Stomach (tissue), 9 donors: Measurements from ENCODE around the gene KIF6. TPM values are rescaled to one million over a fixed set of nuclear protein-coding genes. Genes with fewer than 3 reads are reported as not detected.

Source experiments
- DNase-seq, 2 donors: peaks; one replicate each; pipeline versions ENCODE4 v3.0.0 to v3.0.0-alpha.2; 2013 to 2019
- H3K27ac ChIP-seq, 5 donors: fragments of 200-600 bp in 4 of 5; sonication (generic) in 4 of 5; one replicate each; pipeline ENCODE4 v1.5.1; 2013 to 2019; ENCODE audit warnings: mild to moderate bottlenecking in 1 of 5, moderate library complexity in 1 of 5
- H3K27me3 ChIP-seq, 3 donors: fragments of 200-600 bp; sonication (generic); one replicate each; pipeline ENCODE4 v1.5.1; 2017 to 2019; ENCODE audit warnings: mixed run types in 1 of 3
- H3K36me3 ChIP-seq, 4 donors: fragments of 200-600 bp; sonication (generic); 1 replicate in 3 of 4; 2 replicates in 1 of 4; pipeline ENCODE4 v1.5.1; 2016 to 2019
- H3K4me1 ChIP-seq, 4 donors: fragments of 200-600 bp; sonication (generic); one replicate each; pipeline ENCODE4 v1.5.1; 2016 to 2019
- H3K4me3 ChIP-seq, 4 donors: fragments of 200-600 bp; sonication (generic) in 3 of 4; one replicate each; pipeline ENCODE4 v1.5.1; 2016 to 2019; ENCODE audit warnings: mild to moderate bottlenecking in 1 of 4
- H3K9me3 ChIP-seq, 4 donors: fragments of 200-600 bp; sonication (generic); one replicate each; pipeline ENCODE4 v1.5.1; 2016 to 2019
- EP300 ChIP-seq: sonication (generic); formaldehyde crosslinking; IDR thresholded peaks from one replicate; pipeline ENCODE4 v1.6.1; 2017; ENCODE audit warnings: antibody characterized with exemption
- POLR2A ChIP-seq, 4 donors: fragments of 450-650 bp; IDR thresholded peaks; one replicate each; pipeline ENCODE4 v1.6.1; 2016; ENCODE audit warnings: antibody characterized with exemption in 4 of 4, control low read depth in 2 of 4, mild to moderate bottlenecking in 1 of 4, moderate library complexity in 1 of 4
- POLR2AphosphoS5 ChIP-seq, 3 donors: sonication (generic); formaldehyde crosslinking; IDR thresholded peaks; one replicate each; pipeline ENCODE4 v1.6.1; 2016; ENCODE audit warnings: antibody characterized with exemption in 3 of 3
- WGBS, 5 donors: extraction: QIAGEN DNeasy Blood & Tissue Kit in 3 of 5; methylation state at CpG; one replicate each; pipeline versions ENCODE4 v1.1.5 to v1.1.7; 2013 to 2018; 5-methylcytosine and 5-hydroxymethylcytosine counted together
- intact Hi-C: fragments of 100-400 bp; cut with DNase I; formaldehyde crosslinking; loops from one replicate; pipeline ENCODE4 v1.15.1; 2023; ENCODE audit warnings: low total_unique reads
- polyA plus RNA-seq, 3 donors: library from polyadenylated mRNA; stranded (reverse); fragments of 200-250 nt; gene quantifications; one replicate each; pipeline ENCODE4 v1.2.3, GENCODE V29; 2013
- total RNA-seq, 5 donors: library from RNA; depleted of rRNA; stranded (reverse); fragments of >200 nt; gene quantifications; one replicate each; pipeline versions ENCODE4 v1.1.0 to v1.2.3, GENCODE V29; 2014 to 2016
- TF ChIP-seq, protein P1 (sequence below), 7 experiments: fragments of 450-650 bp in 4 of 7; fragments of 200-600 bp in 3 of 7; sonication (generic) in 3 of 7; IDR thresholded peaks; one replicate each; pipeline ENCODE4 v1.5.1; 2016 to 2019; ENCODE audit warnings: antibody characterized with exemption in 7 of 7, control low read depth in 2 of 7, mild to moderate bottlenecking in 1 of 7
- donor health status: healthy with polysubstance abuse.
- donor health status: Bipolar disorder and iron deficiency.
- donor health status: healthy.

Gene KIF6
- total and polyA plus RNA-seq, 8 donors, result 0.25 to 9.8 (median 0.37) TPM; not detected in 3

DNA sequence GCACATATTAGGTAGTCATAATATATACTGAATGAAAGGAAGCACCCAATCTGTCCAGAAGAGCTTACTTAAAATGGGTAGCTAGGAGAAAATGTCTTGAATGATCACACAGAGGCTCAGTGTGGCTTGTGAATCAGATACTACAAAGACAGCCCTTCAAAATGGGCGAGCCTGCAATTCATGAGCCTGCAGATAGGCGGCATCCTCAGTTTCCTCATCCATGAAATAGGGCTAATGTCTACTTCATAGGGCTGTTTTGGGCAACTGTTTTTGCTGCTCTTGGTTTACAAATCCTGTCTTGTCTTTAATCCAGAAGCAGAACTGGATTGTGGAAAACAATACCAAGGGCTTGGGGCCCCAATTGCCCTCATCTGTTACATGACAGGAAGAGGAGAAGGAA, 273.4 kb downstream of the KIF6 start:
- TF ChIP-seq EP300, result no peak
- no peak for TF ChIP-seq POLR2A (IDR thresholded peaks at IDR 0.05)
- TF ChIP-seq, protein P1, sequence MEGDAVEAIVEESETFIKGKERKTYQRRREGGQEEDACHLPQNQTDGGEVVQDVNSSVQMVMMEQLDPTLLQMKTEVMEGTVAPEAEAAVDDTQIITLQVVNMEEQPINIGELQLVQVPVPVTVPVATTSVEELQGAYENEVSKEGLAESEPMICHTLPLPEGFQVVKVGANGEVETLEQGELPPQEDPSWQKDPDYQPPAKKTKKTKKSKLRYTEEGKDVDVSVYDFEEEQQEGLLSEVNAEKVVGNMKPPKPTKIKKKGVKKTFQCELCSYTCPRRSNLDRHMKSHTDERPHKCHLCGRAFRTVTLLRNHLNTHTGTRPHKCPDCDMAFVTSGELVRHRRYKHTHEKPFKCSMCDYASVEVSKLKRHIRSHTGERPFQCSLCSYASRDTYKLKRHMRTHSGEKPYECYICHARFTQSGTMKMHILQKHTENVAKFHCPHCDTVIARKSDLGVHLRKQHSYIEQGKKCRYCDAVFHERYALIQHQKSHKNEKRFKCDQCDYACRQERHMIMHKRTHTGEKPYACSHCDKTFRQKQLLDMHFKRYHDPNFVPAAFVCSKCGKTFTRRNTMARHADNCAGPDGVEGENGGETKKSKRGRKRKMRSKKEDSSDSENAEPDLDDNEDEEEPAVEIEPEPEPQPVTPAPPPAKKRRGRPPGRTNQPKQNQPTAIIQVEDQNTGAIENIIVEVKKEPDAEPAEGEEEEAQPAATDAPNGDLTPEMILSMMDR (IDR thresholded peaks at IDR 0.05), result peak in 1 of 7 experiments; percentile 7
- Histone ChIP-seq H3K9me3 (peaks cover 0 to 10% (median 4%) of the 10 kb centered on the region in 4 donors), H3K27me3 (no peaks in the 10 kb centered on the region), H3K27ac (no peak overlapping the region), H3K4me1 (no peaks in the 10 kb centered on the region), H3K36me3 (no peaks in the 10 kb centered on the region), H3K4me3 (no peak overlapping the region)
- 56 to 78% (median 72%) methylated on average over 2 of the region's 2 CpGs for WGBS, 5 donors
- no peak for DNase-seq
- intact Hi-C loops, result no loop called here

DNA sequence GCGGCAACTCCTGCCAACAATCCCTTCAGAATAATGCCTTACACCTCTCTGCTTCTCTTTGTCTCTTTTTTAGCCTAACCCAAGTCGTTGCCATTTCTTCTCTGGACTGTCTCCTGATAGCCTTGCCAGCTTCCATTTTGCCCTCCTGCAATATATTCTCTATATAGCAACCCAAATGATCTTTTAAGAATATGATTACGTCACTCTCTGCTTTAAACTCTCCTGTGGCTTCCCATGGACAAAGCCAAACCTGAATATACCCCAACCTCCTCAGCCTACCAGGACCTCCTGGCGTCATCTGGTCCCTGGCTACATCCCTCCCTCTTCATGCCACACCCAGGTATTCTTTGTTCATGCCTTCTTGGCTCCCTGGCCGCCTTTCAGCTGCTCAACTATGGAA, 276.2 kb downstream of the KIF6 start:
- no peak overlapping the region for H3K27ac ChIP-seq
- no peak overlapping the region for H3K4me3 ChIP-seq
- 60 to 80% (median 74%) methylated on average over 5 of the region's 5 CpGs for WGBS, 5 donors
- no peaks in the 10 kb centered on the region for H3K27me3 ChIP-seq
- intact Hi-C loops, result no loop called here
- H3K9me3 ChIP-seq, result peaks cover 0 to 9% (median 3%) of the 10 kb centered on the region in 4 donors
- no peaks in the 10 kb centered on the region for H3K36me3 ChIP-seq
- TF ChIP-seq POLR2A (IDR thresholded peaks at IDR 0.05) (no peak), EP300 (no peak), POLR2AphosphoS5 (IDR thresholded peaks at IDR 0.05) (no peak)
- TF ChIP-seq, protein P1 (IDR thresholded peaks at IDR 0.05), result no peak
- DNase-seq, result no peak
- no peaks in the 10 kb centered on the region for H3K4me1 ChIP-seq

DNA sequence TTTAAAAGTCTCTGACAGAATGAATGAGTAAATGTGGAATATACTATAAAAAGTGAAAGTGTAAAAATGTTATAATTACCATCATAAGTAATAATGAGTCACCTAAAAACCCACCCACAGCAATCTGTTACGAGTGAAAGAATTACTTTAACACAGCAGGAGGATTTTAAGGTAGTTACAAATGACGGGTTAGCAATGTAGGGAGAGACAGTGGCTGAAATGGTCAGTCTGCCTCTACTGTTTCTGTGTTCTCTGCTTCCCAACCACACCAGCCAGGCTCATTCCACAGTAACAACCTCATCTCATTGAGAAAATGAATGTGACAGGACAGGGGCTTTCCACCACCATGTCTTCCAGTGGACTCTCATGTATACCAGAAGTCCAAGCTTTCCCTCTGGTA, 278.3 kb downstream of the KIF6 start:
- Histone ChIP-seq H3K9me3 (no peaks in the 10 kb centered on the region), H3K36me3 (no peaks in the 10 kb centered on the region), H3K4me1 (no peaks in the 10 kb centered on the region), H3K27ac (no peak overlapping the region), H3K27me3 (no peaks in the 10 kb centered on the region), H3K4me3 (no peak overlapping the region)
- DNase-seq, result no peak
- WGBS, 5 donors, result 69 to 86% (median 79%) methylated on average over 2 of the region's 2 CpGs
- intact Hi-C loops, result no loop called here
- TF ChIP-seq POLR2A (IDR thresholded peaks at IDR 0.05), result no peak
- no peak for TF ChIP-seq POLR2AphosphoS5 (IDR thresholded peaks at IDR 0.05)
- no peak for TF ChIP-seq EP300
- TF ChIP-seq, protein P1 (IDR thresholded peaks at IDR 0.05), result no peak

DNA sequence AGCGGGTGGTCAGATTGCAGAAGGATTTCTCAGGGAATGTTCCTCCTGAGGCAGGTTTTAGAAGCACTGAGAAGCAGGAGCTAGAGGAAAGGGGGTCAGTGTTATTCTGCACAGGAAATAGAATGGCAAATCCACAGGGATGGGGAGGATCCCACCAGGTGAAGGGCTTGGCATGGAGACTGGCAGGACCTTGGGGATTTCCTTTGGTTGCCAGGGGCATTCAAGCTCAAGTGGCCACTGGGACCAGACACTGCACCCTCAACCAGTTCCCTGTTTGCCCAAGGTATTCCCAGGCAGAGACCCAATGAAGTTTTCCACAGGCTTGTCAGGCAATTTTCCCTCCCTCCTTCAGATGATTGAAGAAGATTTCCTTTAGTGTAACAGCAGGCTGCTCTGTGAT, 279.5 kb downstream of the KIF6 start:
- Histone ChIP-seq H3K36me3 (no peaks in the 10 kb centered on the region), H3K9me3 (no peaks in the 10 kb centered on the region), H3K4me3 (no peak overlapping the region), H3K27me3 (no peaks in the 10 kb centered on the region), H3K4me1 (no peaks in the 10 kb centered on the region), H3K27ac (no peak overlapping the region)
- WGBS, 5 donors, result 61 to 76% (median 75%) methylated on average over 1 of the region's 1 CpG
- no peak for DNase-seq
- intact Hi-C loops, result no loop called here
- TF ChIP-seq, protein P1 (IDR thresholded peaks at IDR 0.05), result no peak
